ENCODE measurements around the gene NTF3.

NTF3 gene

GRCh38 chr12:5432011-5432400 lies at the start of gene NTF3:
Gene NTF3 (plus strand): TSS chr12:5432108. CDS start chr12:5432325, 217 bp downstream.
- DNase-seq: peak; percentile 75

GRCh38 chr12:5384015-5384414 lies 47.9 kb upstream of the NTF3 start:
- no peak for DNase-seq

GRCh38 chr12:5388581-5389535 lies 43.0 kb upstream of the NTF3 start:
- DNase-seq: no peak

- DNase-seq: no peak
Measured at GRCh38 chr12:5390174-5390799, 41.6 kb upstream of the NTF3 start.

- no peak for DNase-seq
Measured at GRCh38 chr12:5391653-5392052, 40.3 kb upstream of the NTF3 start.

GRCh38 chr12:5392961-5393360 lies 38.9 kb upstream of the NTF3 start:
- DNase-seq: no peak

GRCh38 chr12:5395443-5396271 lies 36.3 kb upstream of the NTF3 start:
- peak; percentile 26 for DNase-seq

GRCh38 chr12:5396541-5396940 lies 35.4 kb upstream of the NTF3 start:
- no peak for DNase-seq

GRCh38 chr12:5399266-5399665 lies 32.6 kb upstream of the NTF3 start:
- DNase-seq: no peak

- no peak for DNase-seq
Measured at GRCh38 chr12:5402009-5402935, 29.6 kb upstream of the NTF3 start.

GRCh38 chr12:5403411-5403810 lies 28.5 kb upstream of the NTF3 start:
- DNase-seq: no peak

GRCh38 chr12:5407034-5407856 lies 24.7 kb upstream of the NTF3 start:
- DNase-seq: peak; percentile 28

GRCh38 chr12:5409619-5410018 lies 22.3 kb upstream of the NTF3 start:
- DNase-seq: no peak

GRCh38 chr12:5416571-5416970 lies 15.3 kb upstream of the NTF3 start:
- DNase-seq: no peak

GRCh38 chr12:5417500-5417899 lies 14.4 kb upstream of the NTF3 start:
- no peak for DNase-seq

GRCh38 chr12:5428332-5429221 lies 3.3 kb upstream of the NTF3 start:
- peak; percentile 44 for DNase-seq

- peak; percentile 33 for DNase-seq
Measured at GRCh38 chr12:5429741-5430557, 2.0 kb upstream of the NTF3 start.

- peak; percentile 46 for DNase-seq
Measured at GRCh38 chr12:5430641-5431603, 986 bp upstream of the NTF3 start.
